ENCODE data around the gene ATF1.
"Not testable (repeated sequence)": the region's sequence is repeated elsewhere in the genome, so short reads cannot be mapped to it uniquely, and the experiment has no call there.

The ATF1 gene

GRCh38 chr12:50845021-50845647, 81.2 kb downstream of the ATF1 start:
- Histone ChIP-seq H3K9me3 (ENCODE audit: control insufficient read depth in 2 of 2, low read length in 2 of 2) (no peaks in the 10 kb centered on the region), H3K9ac (ENCODE audit: low read depth in 1 of 2, low read length in 2 of 2) (no peak overlapping the region), H3K36me3 (ENCODE audit: control insufficient read depth in 2 of 2, insufficient read depth in 2 of 2, low read length in 2 of 2) (no peaks in the 10 kb centered on the region), H3K27me3 (ENCODE audit: control insufficient read depth in 2 of 2, insufficient read depth in 2 of 2, low read length in 2 of 2) (no peaks in the 10 kb centered on the region), H3K4me3 (ENCODE audit: low read length in 2 of 2) (no peak overlapping the region), H3K4me1 (ENCODE audit: control insufficient read depth in 2 of 2, insufficient read depth in 2 of 2, low read length in 2 of 2) (no peaks in the 10 kb centered on the region), H3K27ac (ENCODE audit: low read depth in 2 of 2, low read length in 2 of 2) (no peak overlapping the region)

- Histone ChIP-seq H3K36me3 (ENCODE audit: control insufficient read depth in 2 of 2, insufficient read depth in 2 of 2, low read length in 2 of 2) (no peaks in the 10 kb centered on the region), H3K4me3 (ENCODE audit: low read length in 2 of 2) (no peak overlapping the region), H3K27me3 (ENCODE audit: control insufficient read depth in 2 of 2, insufficient read depth in 2 of 2, low read length in 2 of 2) (no peaks in the 10 kb centered on the region), H3K27ac (ENCODE audit: low read depth in 2 of 2, low read length in 2 of 2) (no peak overlapping the region), H3K4me1 (ENCODE audit: control insufficient read depth in 2 of 2, insufficient read depth in 2 of 2, low read length in 2 of 2) (no peaks in the 10 kb centered on the region), H3K9ac (ENCODE audit: low read depth in 1 of 2, low read length in 2 of 2) (no peak overlapping the region), H3K9me3 (ENCODE audit: control insufficient read depth in 2 of 2, low read length in 2 of 2) (no peaks in the 10 kb centered on the region)
These were observed 85.1 kb downstream of the ATF1 start for GRCh38 chr12:50848963-50849362.

- H3K4me3 ChIP-seq (ENCODE audit: low read length in 2 of 2); H3K27me3 ChIP-seq (ENCODE audit: control insufficient read depth in 2 of 2, insufficient read depth in 2 of 2, low read length in 2 of 2); H3K36me3 ChIP-seq (ENCODE audit: control insufficient read depth in 2 of 2, insufficient read depth in 2 of 2, low read length in 2 of 2); H3K9me3 ChIP-seq (ENCODE audit: control insufficient read depth in 2 of 2, low read length in 2 of 2); H3K27ac ChIP-seq (ENCODE audit: low read depth in 2 of 2, low read length in 2 of 2); H3K9ac ChIP-seq (ENCODE audit: low read depth in 1 of 2, low read length in 2 of 2); H3K4me1 ChIP-seq (ENCODE audit: control insufficient read depth in 2 of 2, insufficient read depth in 2 of 2, low read length in 2 of 2): not testable (repeated sequence)
These were observed 91.3 kb downstream of the ATF1 start for GRCh38 chr12:50855218-50855617.

- not testable (repeated sequence) for H3K27ac ChIP-seq (ENCODE audit: low read depth in 2 of 2, low read length in 2 of 2); H3K4me1 ChIP-seq (ENCODE audit: control insufficient read depth in 2 of 2, insufficient read depth in 2 of 2, low read length in 2 of 2); H3K9ac ChIP-seq (ENCODE audit: low read depth in 1 of 2, low read length in 2 of 2); H3K27me3 ChIP-seq (ENCODE audit: control insufficient read depth in 2 of 2, insufficient read depth in 2 of 2, low read length in 2 of 2); H3K36me3 ChIP-seq (ENCODE audit: control insufficient read depth in 2 of 2, insufficient read depth in 2 of 2, low read length in 2 of 2); H3K4me3 ChIP-seq (ENCODE audit: low read length in 2 of 2); H3K9me3 ChIP-seq (ENCODE audit: control insufficient read depth in 2 of 2, low read length in 2 of 2)
These were observed 91.8 kb downstream of the ATF1 start for GRCh38 chr12:50855679-50856078.

GRCh38 chr12:50859621-50860310, 95.9 kb downstream of the ATF1 start:
- Histone ChIP-seq H3K27ac (ENCODE audit: low read depth in 2 of 2, low read length in 2 of 2) (no peak overlapping the region), H3K36me3 (ENCODE audit: control insufficient read depth in 2 of 2, insufficient read depth in 2 of 2, low read length in 2 of 2) (no peaks in the 10 kb centered on the region), H3K4me3 (ENCODE audit: low read length in 2 of 2) (no peak overlapping the region), H3K4me1 (ENCODE audit: control insufficient read depth in 2 of 2, insufficient read depth in 2 of 2, low read length in 2 of 2) (no peaks in the 10 kb centered on the region), H3K9ac (ENCODE audit: low read depth in 1 of 2, low read length in 2 of 2) (no peak overlapping the region), H3K9me3 (ENCODE audit: control insufficient read depth in 2 of 2, low read length in 2 of 2) (no peaks in the 10 kb centered on the region), H3K27me3 (ENCODE audit: control insufficient read depth in 2 of 2, insufficient read depth in 2 of 2, low read length in 2 of 2) (no peaks in the 10 kb centered on the region)

- Histone ChIP-seq H3K9me3 (ENCODE audit: control insufficient read depth in 2 of 2, low read length in 2 of 2) (no peaks in the 10 kb centered on the region), H3K4me1 (ENCODE audit: control insufficient read depth in 2 of 2, insufficient read depth in 2 of 2, low read length in 2 of 2) (no peaks in the 10 kb centered on the region), H3K27me3 (ENCODE audit: control insufficient read depth in 2 of 2, insufficient read depth in 2 of 2, low read length in 2 of 2) (no peaks in the 10 kb centered on the region), H3K4me3 (ENCODE audit: low read length in 2 of 2) (no peak overlapping the region), H3K9ac (ENCODE audit: low read depth in 1 of 2, low read length in 2 of 2) (no peak overlapping the region), H3K27ac (ENCODE audit: low read depth in 2 of 2, low read length in 2 of 2) (no peak overlapping the region), H3K36me3 (ENCODE audit: control insufficient read depth in 2 of 2, insufficient read depth in 2 of 2, low read length in 2 of 2) (no peaks in the 10 kb centered on the region)
These were observed 98.4 kb downstream of the ATF1 start for GRCh38 chr12:50862316-50862715.

- H3K27ac ChIP-seq (ENCODE audit: low read depth in 2 of 2, low read length in 2 of 2), result no peak overlapping the region
- H3K36me3 ChIP-seq (ENCODE audit: control insufficient read depth in 2 of 2, insufficient read depth in 2 of 2, low read length in 2 of 2), result no peaks in the 10 kb centered on the region
- no peak overlapping the region for H3K9ac ChIP-seq (ENCODE audit: low read depth in 1 of 2, low read length in 2 of 2)
- no peak overlapping the region for H3K4me3 ChIP-seq (ENCODE audit: low read length in 2 of 2)
- no peaks in the 10 kb centered on the region for H3K4me1 ChIP-seq (ENCODE audit: control insufficient read depth in 2 of 2, insufficient read depth in 2 of 2, low read length in 2 of 2)
- no peaks in the 10 kb centered on the region for H3K9me3 ChIP-seq (ENCODE audit: control insufficient read depth in 2 of 2, low read length in 2 of 2)
- H3K27me3 ChIP-seq (ENCODE audit: control insufficient read depth in 2 of 2, insufficient read depth in 2 of 2, low read length in 2 of 2), result no peaks in the 10 kb centered on the region
These were observed 101.4 kb downstream of the ATF1 start for GRCh38 chr12:50865266-50865665.

GRCh38 chr12:50868881-50869280, 105.0 kb downstream of the ATF1 start:
- H3K9ac ChIP-seq (ENCODE audit: low read depth in 1 of 2, low read length in 2 of 2); H3K27me3 ChIP-seq (ENCODE audit: control insufficient read depth in 2 of 2, insufficient read depth in 2 of 2, low read length in 2 of 2); H3K27ac ChIP-seq (ENCODE audit: low read depth in 2 of 2, low read length in 2 of 2); H3K4me1 ChIP-seq (ENCODE audit: control insufficient read depth in 2 of 2, insufficient read depth in 2 of 2, low read length in 2 of 2); H3K36me3 ChIP-seq (ENCODE audit: control insufficient read depth in 2 of 2, insufficient read depth in 2 of 2, low read length in 2 of 2); H3K9me3 ChIP-seq (ENCODE audit: control insufficient read depth in 2 of 2, low read length in 2 of 2); H3K4me3 ChIP-seq (ENCODE audit: low read length in 2 of 2): not testable (repeated sequence)
